Measurements from ENCODE around the gene DAB2IP.

Gene DAB2IP

GRCh38 chr9:121811751-121812150 lies 160.3 kb downstream of the DAB2IP start:
- H3K4me3 ChIP-seq (replicated peaks; ENCODE audit: low read depth, low read length): no peak overlapping the region
- no peak for TF ChIP-seq CTCF (IDR thresholded peaks at IDR 0.05; ENCODE audit: low read depth, low read length, missing control alignments)
- DNase-seq (ENCODE audit: extremely low read depth, low read depth): no peak

GRCh38 chr9:121812159-121812735 lies 160.8 kb downstream of the DAB2IP start:
- TF ChIP-seq CTCF (IDR thresholded peaks at IDR 0.05; ENCODE audit: low read depth, low read length, missing control alignments): no peak

GRCh38 chr9:121813519-121814210 lies 162.2 kb downstream of the DAB2IP start:
- TF ChIP-seq CTCF (IDR thresholded peaks at IDR 0.05; ENCODE audit: low read depth, low read length, missing control alignments): no peak

More at GRCh38 chr9:121812159-121812735, 160.8 kb downstream of the DAB2IP start:
- DNase-seq (ENCODE audit: extremely low read depth, low read depth): no peak
- no peak overlapping the region for H3K4me3 ChIP-seq (replicated peaks; ENCODE audit: low read depth, low read length)

GRCh38 chr9:121814594-121814993 lies 163.2 kb downstream of the DAB2IP start:
- DNase-seq (ENCODE audit: extremely low read depth, low read depth): no peak

More at GRCh38 chr9:121813519-121814210, 162.2 kb downstream of the DAB2IP start:
- H3K4me3 ChIP-seq (replicated peaks; ENCODE audit: low read depth, low read length): no peak overlapping the region
- DNase-seq (ENCODE audit: extremely low read depth, low read depth): no peak

GRCh38 chr9:121815084-121815483 lies 163.7 kb downstream of the DAB2IP start:
- no peak for DNase-seq (ENCODE audit: extremely low read depth, low read depth)

More at GRCh38 chr9:121814594-121814993, 163.2 kb downstream of the DAB2IP start:
- TF ChIP-seq CTCF (IDR thresholded peaks at IDR 0.05; ENCODE audit: low read depth, low read length, missing control alignments): no peak
- H3K4me3 ChIP-seq (replicated peaks; ENCODE audit: low read depth, low read length): no peak overlapping the region

More at GRCh38 chr9:121815084-121815483, 163.7 kb downstream of the DAB2IP start:
- no peak for TF ChIP-seq CTCF (IDR thresholded peaks at IDR 0.05; ENCODE audit: low read depth, low read length, missing control alignments)
- no peak overlapping the region for H3K4me3 ChIP-seq (replicated peaks; ENCODE audit: low read depth, low read length)
